Endothelial cell of umbilical vein (primary cell): Measurements from ENCODE around the gene ENTPD1. TPM values are rescaled to one million over a fixed set of nuclear protein-coding genes. Genes with fewer than 3 reads are reported as not detected.
"Not testable (repeated sequence)": the region's sequence is repeated elsewhere in the genome, so short reads cannot be mapped to it uniquely, and the experiment has no call there.

Experiments
- BruUV-seq: library from RNA; stranded (reverse); fragments of 400-500 nt; replicated peaks from 2 replicates; lab custom pipeline; 2021; lab: Mats Ljungman, UMichigan
- CTCF ChIA-PET: fragments of 300-600, 350-600 bp; sonication (Branson Sonifier 250); formaldehyde crosslinking; loops from one replicate; lab custom pipeline; 2021; ENCODE audit warnings: antibody characterized with exemption, inconsistent platforms; lab: Charles Lee
- POLR2A ChIA-PET: fragments of 300-600, 350-600 bp; sonication (Branson Sonifier 250); formaldehyde crosslinking; loops from one replicate; lab custom pipeline; 2021; ENCODE audit warnings: antibody characterized with exemption, inconsistent platforms; lab: Charles Lee
- DNase-seq: peaks from one replicate; pipeline ENCODE4 v3.0.0-alpha.2; 2011; ENCODE audit warnings: low read depth, low spot score
- FAIRE-seq: peaks from 2 replicates; lab custom pipeline; 2011; peaks lifted over from hg19 to GRCh38; lab: Jason Lieb, UNC
- H2AFZ ChIP-seq: 2 replicates; pipeline ENCODE4 v1.6.0; 2012; ENCODE audit warnings: low read depth, low read length, control low read depth, inconsistent platforms
- H3K27ac ChIP-seq: 2 replicates; pipeline ENCODE4 v1.5.1; 2011; ENCODE audit warnings: low read depth, mild to moderate bottlenecking, control low read depth, low read length, moderate library complexity; ENCODE audit not compliant: insufficient read depth
- H3K27me3 ChIP-seq, 2 experiments: 2 replicates each; pipeline versions ENCODE4 v1.6.0 to v1.6.1; 2011; ENCODE audit warnings: low read length in 2 of 2, mixed read lengths in 1 of 2; ENCODE audit not compliant: control insufficient read depth in 2 of 2, insufficient read depth in 2 of 2
- H3K36me3 ChIP-seq, 2 experiments: 2 replicates in 1 of 2; 3 replicates in 1 of 2; pipeline ENCODE4 v1.5.1; 2011; ENCODE audit warnings: low read length in 2 of 2, mild to moderate bottlenecking in 1 of 2, moderate library complexity in 1 of 2; ENCODE audit not compliant: control insufficient read depth in 2 of 2, insufficient read depth in 2 of 2; ENCODE audit errors: extremely low read depth in 1 of 2
- H3K4me1 ChIP-seq: 3 replicates; pipeline ENCODE4 v1.5.1; 2011; ENCODE audit warnings: mild to moderate bottlenecking, low read length; ENCODE audit not compliant: control insufficient read depth, insufficient read depth; ENCODE audit errors: extremely low read depth
- H3K4me2 ChIP-seq: 2 replicates; pipeline ENCODE4 v1.6.1; 2011; ENCODE audit warnings: low read length, control low read depth, mixed read lengths; ENCODE audit not compliant: insufficient read depth
- H3K4me3 ChIP-seq, 3 experiments: fragments of 200-600 bp in 1 of 3; sonication (generic), shearing (Covaris generic) in 1 of 3; replicated peaks in 1 of 3; 2 replicates each; pipeline ENCODE4 v1.5.1; 2011 to 2016; ENCODE audit warnings: control low read depth in 3 of 3, low read length in 3 of 3, mild to moderate bottlenecking in 2 of 3, inconsistent platforms in 1 of 3, low read depth in 1 of 3, moderate library complexity in 1 of 3; ENCODE audit not compliant: insufficient read depth in 1 of 3
- H3K79me2 ChIP-seq: 2 replicates; pipeline ENCODE4 v1.6.0; 2012; ENCODE audit warnings: low read length, inconsistent platforms; ENCODE audit not compliant: control insufficient read depth, insufficient read depth
- H3K9ac ChIP-seq: replicated peaks from 2 replicates; pipeline ENCODE3; 2011; ENCODE audit warnings: low read length, control low read depth; ENCODE audit not compliant: insufficient read depth; ENCODE audit errors: extremely low read depth
- H3K9me1 ChIP-seq: replicated peaks from 3 replicates; pipeline ENCODE4 v1.6.0; 2011; ENCODE audit warnings: mild to moderate bottlenecking, low read length; ENCODE audit not compliant: control insufficient read depth, insufficient read depth; ENCODE audit errors: extremely low read depth
- H3K9me3 ChIP-seq: replicated peaks from 2 replicates; pipeline ENCODE4 v1.5.1; 2012; ENCODE audit warnings: low read length, inconsistent platforms; ENCODE audit not compliant: control insufficient read depth, insufficient read depth
- H4K20me1 ChIP-seq: replicated peaks from 2 replicates; pipeline ENCODE3; 2011; ENCODE audit warnings: mild to moderate bottlenecking, low read length; ENCODE audit not compliant: control insufficient read depth, insufficient read depth; ENCODE audit errors: extremely low read depth
- EZH2 ChIP-seq: IDR thresholded peaks from 2 replicates; pipeline ENCODE4 v1.6.1; 2012; ENCODE audit warnings: borderline replicate concordance, low read depth, mild to moderate bottlenecking, moderate library complexity, low read length, inconsistent platforms; ENCODE audit not compliant: severe bottlenecking
- FOS ChIP-seq: IDR thresholded peaks from 2 replicates; pipeline ENCODE4 v1.6.1; 2011; ENCODE audit warnings: mild to moderate bottlenecking, low read length, moderate library complexity, borderline replicate concordance; ENCODE audit not compliant: insufficient read depth
- GATA2 ChIP-seq: IDR thresholded peaks from 2 replicates; pipeline ENCODE4 v1.7.0; 2011; ENCODE audit warnings: low read depth, mild to moderate bottlenecking, moderate library complexity, mixed read lengths, low read length; ENCODE audit not compliant: insufficient read length, insufficient read depth
- JUN ChIP-seq: IDR thresholded peaks from 2 replicates; pipeline ENCODE4 v1.6.1; 2011; ENCODE audit warnings: borderline replicate concordance, low read depth; ENCODE audit not compliant: insufficient read length, insufficient read depth
- MYC ChIP-seq: IDR thresholded peaks from one replicate; pipeline ENCODE4 v1.6.1; 2011; ENCODE audit warnings: mild to moderate bottlenecking, low read depth, low read length
- POLR2A ChIP-seq: IDR thresholded peaks from 2 replicates; pipeline ENCODE4 v1.6.1; 2012; ENCODE audit warnings: low read depth, mild to moderate bottlenecking, control low read depth, low read length
- POLR2AphosphoS5 ChIP-seq: IDR thresholded peaks from 2 replicates; pipeline ENCODE4 v1.6.1; 2012; ENCODE audit warnings: low read depth, mild to moderate bottlenecking, control low read depth, low read length, moderate library complexity; ENCODE audit not compliant: insufficient read depth
- dilution Hi-C: fragments of 300-500 bp; cut with MboI; formaldehyde crosslinking; loops from one replicate; pipeline ENCODE4 v1.15.0; 2019; ENCODE audit warnings: low sequenced_read_pairs; ENCODE audit not compliant: extremely low pct_ligation_motif_present
- intact Hi-C: fragments of 100-400 bp; cut with micrococcal nuclease; formaldehyde crosslinking; loops from one replicate; pipeline ENCODE4 v1.10.0; 2022
- polyA plus RNA-seq, 4 experiments: library from polyadenylated mRNA; depleted of rRNA in 3 of 4; stranded (reverse) in 3 of 4; unstranded in 1 of 4; fragments of >200 nt; gene quantifications; 2 replicates each; pipeline versions ENCODE4 v1.2.1 to v1.2.3, GENCODE V29; 2011 to 2012; ENCODE audit warnings: missing spikeins in 1 of 4
- total RNA-seq: library from RNA; stranded (reverse); gene quantifications from 2 replicates; pipeline ENCODE4 v1.2.3, GENCODE V29; 2021
- TF ChIP-seq, protein P1 (sequence below), 2 donors: IDR thresholded peaks; 1 replicate in 1 of 2; 2 replicates in 1 of 2; pipeline ENCODE4 v1.5.1; 2011; ENCODE audit warnings: low read length in 2 of 2, mild to moderate bottlenecking in 2 of 2, moderate library complexity in 2 of 2, control low read depth in 1 of 2, inconsistent platforms in 1 of 2, low read depth in 1 of 2; ENCODE audit not compliant: insufficient read depth in 1 of 2; ENCODE audit errors: extremely low read depth in 1 of 2
- TF ChIP-seq, protein P2 (sequence below): IDR thresholded peaks from 2 replicates; pipeline ENCODE4 v1.6.1; 2011; ENCODE audit not compliant: insufficient read depth, insufficient read length

ENTPD1 gene
- total and polyA plus RNA-seq, 2 donors (not counting 3 experiments of a cell fraction or from before 2014, with no cell fraction given), result 10.2 to 23.0 TPM

DNA sequence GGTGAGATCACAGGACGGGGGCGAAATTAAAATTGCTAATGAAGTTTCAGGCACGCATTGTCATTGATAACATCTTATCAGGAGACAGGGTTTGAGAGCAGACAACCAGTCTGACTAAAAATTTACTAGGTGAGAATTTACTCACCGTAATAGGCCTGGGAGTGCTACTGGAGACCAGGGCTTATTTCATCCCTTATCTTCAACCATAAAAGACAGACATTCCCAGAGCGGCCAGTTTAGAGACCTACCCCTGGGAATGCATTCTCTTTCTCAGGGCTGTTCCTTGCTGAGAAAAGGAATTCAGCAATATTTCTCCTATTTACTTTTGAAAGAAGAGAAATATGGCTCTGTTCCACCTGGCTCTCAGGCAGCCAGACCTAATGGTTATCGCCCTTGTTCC, 23.1 kb upstream of the ENTPD1 start:
- intact Hi-C loops, H3K4me3 ChIP-seq, dilution Hi-C loops, H3K4me2 ChIP-seq, H3K27ac ChIP-seq, H2AFZ ChIP-seq, H3K36me3 ChIP-seq, H3K9me3 ChIP-seq, H3K9me1 ChIP-seq, BruUV-seq, H3K27me3 ChIP-seq, DNase-seq, FAIRE-seq, H3K79me2 ChIP-seq, POLR2A ChIA-PET, H4K20me1 ChIP-seq, H3K9ac ChIP-seq: not testable (repeated sequence)
- H3K4me1 ChIP-seq, result peaks cover 15% of the 10 kb centered on the region
- CTCF ChIA-PET, result interaction anchor here (1.7 kb wide), 1 partner anchor 39 kb away, joined by 3 read pairs; the partner anchor contains the start of gene TCTN3

GRCh38 chr10:95739056-95739455, 16.9 kb upstream of the ENTPD1 start:
- Histone ChIP-seq H3K4me3 (no peak overlapping the region), H3K27me3 (no peaks in the 10 kb centered on the region), H3K9me3 (no peaks in the 10 kb centered on the region), H3K4me1 (peaks cover 26% of the 10 kb centered on the region), H3K79me2 (no peaks in the 10 kb centered on the region), H2AFZ (no peak overlapping the region), H4K20me1 (no peaks in the 10 kb centered on the region), H3K4me2 (no peak overlapping the region), H3K27ac (no peak overlapping the region), H3K36me3 (no peaks in the 10 kb centered on the region), H3K9me1 (no peaks in the 10 kb centered on the region), H3K9ac (no peak overlapping the region)
- dilution Hi-C loops, result no loop called here
- no TSS peak for BruUV-seq
- CTCF ChIA-PET, result interaction anchor here (3.3 to 4.0 kb wide), 3 partner anchors 45 to 103 kb away, joined by 16 to 79 read pairs (median 27); partner anchors contain the start of gene TCTN3
- TF ChIP-seq, protein P1, sequence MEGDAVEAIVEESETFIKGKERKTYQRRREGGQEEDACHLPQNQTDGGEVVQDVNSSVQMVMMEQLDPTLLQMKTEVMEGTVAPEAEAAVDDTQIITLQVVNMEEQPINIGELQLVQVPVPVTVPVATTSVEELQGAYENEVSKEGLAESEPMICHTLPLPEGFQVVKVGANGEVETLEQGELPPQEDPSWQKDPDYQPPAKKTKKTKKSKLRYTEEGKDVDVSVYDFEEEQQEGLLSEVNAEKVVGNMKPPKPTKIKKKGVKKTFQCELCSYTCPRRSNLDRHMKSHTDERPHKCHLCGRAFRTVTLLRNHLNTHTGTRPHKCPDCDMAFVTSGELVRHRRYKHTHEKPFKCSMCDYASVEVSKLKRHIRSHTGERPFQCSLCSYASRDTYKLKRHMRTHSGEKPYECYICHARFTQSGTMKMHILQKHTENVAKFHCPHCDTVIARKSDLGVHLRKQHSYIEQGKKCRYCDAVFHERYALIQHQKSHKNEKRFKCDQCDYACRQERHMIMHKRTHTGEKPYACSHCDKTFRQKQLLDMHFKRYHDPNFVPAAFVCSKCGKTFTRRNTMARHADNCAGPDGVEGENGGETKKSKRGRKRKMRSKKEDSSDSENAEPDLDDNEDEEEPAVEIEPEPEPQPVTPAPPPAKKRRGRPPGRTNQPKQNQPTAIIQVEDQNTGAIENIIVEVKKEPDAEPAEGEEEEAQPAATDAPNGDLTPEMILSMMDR (IDR thresholded peaks at IDR 0.05; ENCODE audit: extremely low read depth in 1 of 2, insufficient read depth in 1 of 2, low read depth in 1 of 2, low read length in 2 of 2), result no peak
- TF ChIP-seq GATA2 (no peak), FOS (no peak), POLR2A (no peak), MYC (no peak), POLR2AphosphoS5 (no peak), EZH2 (no peak), JUN (no peak)
- TF ChIP-seq, protein P2, sequence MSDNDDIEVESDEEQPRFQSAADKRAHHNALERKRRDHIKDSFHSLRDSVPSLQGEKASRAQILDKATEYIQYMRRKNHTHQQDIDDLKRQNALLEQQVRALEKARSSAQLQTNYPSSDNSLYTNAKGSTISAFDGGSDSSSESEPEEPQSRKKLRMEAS, result no peak
- POLR2A ChIA-PET, result no interaction called here
- FAIRE-seq, result no peak
- DNase-seq, result no peak
- intact Hi-C loops, result no loop called here
